Endothelial cell of umbilical vein (primary cell): Measurements from ENCODE around the gene CIDEC. TPM values are rescaled to one million over a fixed set of nuclear protein-coding genes. Genes with fewer than 3 reads are reported as not detected.

ENCODE experiments used
- BruUV-seq: library from RNA; stranded (reverse); fragments of 400-500 nt; replicated peaks from 2 replicates; lab custom pipeline; 2021; lab: Mats Ljungman, UMichigan
- CTCF ChIA-PET: fragments of 300-600, 350-600 bp; sonication (Branson Sonifier 250); formaldehyde crosslinking; loops from one replicate; lab custom pipeline; 2021; ENCODE audit warnings: antibody characterized with exemption, inconsistent platforms; lab: Charles Lee
- POLR2A ChIA-PET: fragments of 300-600, 350-600 bp; sonication (Branson Sonifier 250); formaldehyde crosslinking; loops from one replicate; lab custom pipeline; 2021; ENCODE audit warnings: antibody characterized with exemption, inconsistent platforms; lab: Charles Lee
- DNase-seq: peaks from one replicate; pipeline ENCODE4 v3.0.0-alpha.2; 2011; ENCODE audit warnings: low read depth, low spot score
- FAIRE-seq: peaks from 2 replicates; lab custom pipeline; 2011; peaks lifted over from hg19 to GRCh38; lab: Jason Lieb, UNC
- H2AFZ ChIP-seq: 2 replicates; pipeline ENCODE4 v1.6.0; 2012; ENCODE audit warnings: low read depth, low read length, control low read depth, inconsistent platforms
- H3K27ac ChIP-seq: 2 replicates; pipeline ENCODE4 v1.5.1; 2011; ENCODE audit warnings: low read depth, mild to moderate bottlenecking, control low read depth, low read length, moderate library complexity; ENCODE audit not compliant: insufficient read depth
- H3K27me3 ChIP-seq, 2 experiments: 2 replicates each; pipeline versions ENCODE4 v1.6.0 to v1.6.1; 2011; ENCODE audit warnings: low read length in 2 of 2, mixed read lengths in 1 of 2; ENCODE audit not compliant: control insufficient read depth in 2 of 2, insufficient read depth in 2 of 2
- H3K36me3 ChIP-seq, 2 experiments: 2 replicates in 1 of 2; 3 replicates in 1 of 2; pipeline ENCODE4 v1.5.1; 2011; ENCODE audit warnings: low read length in 2 of 2, mild to moderate bottlenecking in 1 of 2, moderate library complexity in 1 of 2; ENCODE audit not compliant: control insufficient read depth in 2 of 2, insufficient read depth in 2 of 2; ENCODE audit errors: extremely low read depth in 1 of 2
- H3K4me1 ChIP-seq: 3 replicates; pipeline ENCODE4 v1.5.1; 2011; ENCODE audit warnings: mild to moderate bottlenecking, low read length; ENCODE audit not compliant: control insufficient read depth, insufficient read depth; ENCODE audit errors: extremely low read depth
- H3K4me2 ChIP-seq: 2 replicates; pipeline ENCODE4 v1.6.1; 2011; ENCODE audit warnings: low read length, control low read depth, mixed read lengths; ENCODE audit not compliant: insufficient read depth
- H3K4me3 ChIP-seq, 3 experiments: fragments of 200-600 bp in 1 of 3; sonication (generic), shearing (Covaris generic) in 1 of 3; replicated peaks in 1 of 3; 2 replicates each; pipeline ENCODE4 v1.5.1; 2011 to 2016; ENCODE audit warnings: control low read depth in 3 of 3, low read length in 3 of 3, mild to moderate bottlenecking in 2 of 3, inconsistent platforms in 1 of 3, low read depth in 1 of 3, moderate library complexity in 1 of 3; ENCODE audit not compliant: insufficient read depth in 1 of 3
- H3K79me2 ChIP-seq: 2 replicates; pipeline ENCODE4 v1.6.0; 2012; ENCODE audit warnings: low read length, inconsistent platforms; ENCODE audit not compliant: control insufficient read depth, insufficient read depth
- H3K9ac ChIP-seq: replicated peaks from 2 replicates; pipeline ENCODE3; 2011; ENCODE audit warnings: low read length, control low read depth; ENCODE audit not compliant: insufficient read depth; ENCODE audit errors: extremely low read depth
- H3K9me1 ChIP-seq: replicated peaks from 3 replicates; pipeline ENCODE4 v1.6.0; 2011; ENCODE audit warnings: mild to moderate bottlenecking, low read length; ENCODE audit not compliant: control insufficient read depth, insufficient read depth; ENCODE audit errors: extremely low read depth
- H3K9me3 ChIP-seq: replicated peaks from 2 replicates; pipeline ENCODE4 v1.5.1; 2012; ENCODE audit warnings: low read length, inconsistent platforms; ENCODE audit not compliant: control insufficient read depth, insufficient read depth
- H4K20me1 ChIP-seq: replicated peaks from 2 replicates; pipeline ENCODE3; 2011; ENCODE audit warnings: mild to moderate bottlenecking, low read length; ENCODE audit not compliant: control insufficient read depth, insufficient read depth; ENCODE audit errors: extremely low read depth
- EZH2 ChIP-seq: IDR thresholded peaks from 2 replicates; pipeline ENCODE4 v1.6.1; 2012; ENCODE audit warnings: borderline replicate concordance, low read depth, mild to moderate bottlenecking, moderate library complexity, low read length, inconsistent platforms; ENCODE audit not compliant: severe bottlenecking
- FOS ChIP-seq: IDR thresholded peaks from 2 replicates; pipeline ENCODE4 v1.6.1; 2011; ENCODE audit warnings: mild to moderate bottlenecking, low read length, moderate library complexity, borderline replicate concordance; ENCODE audit not compliant: insufficient read depth
- GATA2 ChIP-seq: IDR thresholded peaks from 2 replicates; pipeline ENCODE4 v1.7.0; 2011; ENCODE audit warnings: low read depth, mild to moderate bottlenecking, moderate library complexity, mixed read lengths, low read length; ENCODE audit not compliant: insufficient read length, insufficient read depth
- JUN ChIP-seq: IDR thresholded peaks from 2 replicates; pipeline ENCODE4 v1.6.1; 2011; ENCODE audit warnings: borderline replicate concordance, low read depth; ENCODE audit not compliant: insufficient read length, insufficient read depth
- MAX ChIP-seq: IDR thresholded peaks from 2 replicates; pipeline ENCODE4 v1.6.1; 2011; ENCODE audit not compliant: insufficient read depth, insufficient read length
- MYC ChIP-seq: IDR thresholded peaks from one replicate; pipeline ENCODE4 v1.6.1; 2011; ENCODE audit warnings: mild to moderate bottlenecking, low read depth, low read length
- POLR2A ChIP-seq: IDR thresholded peaks from 2 replicates; pipeline ENCODE4 v1.6.1; 2012; ENCODE audit warnings: low read depth, mild to moderate bottlenecking, control low read depth, low read length
- POLR2AphosphoS5 ChIP-seq: IDR thresholded peaks from 2 replicates; pipeline ENCODE4 v1.6.1; 2012; ENCODE audit warnings: low read depth, mild to moderate bottlenecking, control low read depth, low read length, moderate library complexity; ENCODE audit not compliant: insufficient read depth
- dilution Hi-C: fragments of 300-500 bp; cut with MboI; formaldehyde crosslinking; loops from one replicate; pipeline ENCODE4 v1.15.0; 2019; ENCODE audit warnings: low sequenced_read_pairs; ENCODE audit not compliant: extremely low pct_ligation_motif_present
- intact Hi-C: fragments of 100-400 bp; cut with micrococcal nuclease; formaldehyde crosslinking; loops from one replicate; pipeline ENCODE4 v1.10.0; 2022
- polyA plus RNA-seq, 4 experiments: library from polyadenylated mRNA; depleted of rRNA in 3 of 4; stranded (reverse) in 3 of 4; unstranded in 1 of 4; fragments of >200 nt; gene quantifications; 2 replicates each; pipeline versions ENCODE4 v1.2.1 to v1.2.3, GENCODE V29; 2011 to 2012; ENCODE audit warnings: missing spikeins in 1 of 4
- total RNA-seq: library from RNA; stranded (reverse); gene quantifications from 2 replicates; pipeline ENCODE4 v1.2.3, GENCODE V29; 2021
- TF ChIP-seq, protein P1 (sequence below), 2 donors: IDR thresholded peaks; 1 replicate in 1 of 2; 2 replicates in 1 of 2; pipeline ENCODE4 v1.5.1; 2011; ENCODE audit warnings: low read length in 2 of 2, mild to moderate bottlenecking in 2 of 2, moderate library complexity in 2 of 2, control low read depth in 1 of 2, inconsistent platforms in 1 of 2, low read depth in 1 of 2; ENCODE audit not compliant: insufficient read depth in 1 of 2; ENCODE audit errors: extremely low read depth in 1 of 2

Gene CIDEC
- total and polyA plus RNA-seq, 2 donors (not counting 3 experiments of a cell fraction or from before 2014, with no cell fraction given), result 0.14 TPM; not detected in 1

DNA sequence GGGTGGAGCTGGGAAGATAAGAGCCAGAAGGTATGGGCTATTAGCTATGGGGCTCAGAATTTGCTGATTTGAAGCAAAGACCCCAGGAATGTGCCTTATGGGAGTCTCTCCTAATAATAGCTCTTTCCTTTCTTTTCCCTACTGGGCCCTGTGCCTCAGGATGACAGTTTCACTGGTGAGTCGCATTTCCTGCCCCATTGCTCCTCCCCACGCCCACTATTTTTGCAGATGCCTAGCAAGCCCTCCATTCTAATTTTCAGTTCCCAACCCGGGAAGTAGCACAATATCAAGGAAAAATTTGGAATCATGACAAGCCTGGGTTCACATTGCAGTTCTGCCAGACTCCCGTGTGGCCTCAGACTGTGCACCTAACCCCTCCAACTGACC, 23.2 kb upstream of the CIDEC start:
- dilution Hi-C loops, result no loop called here

More for the DNA sequence above, 23.2 kb upstream of the CIDEC start:
- peak; percentile 41 for DNase-seq
- H4K20me1 ChIP-seq, result no peaks in the 10 kb centered on the region
- no TSS peak for BruUV-seq
- H3K9me1 ChIP-seq, result no peaks in the 10 kb centered on the region
- CTCF ChIA-PET, result interaction anchor here (0.6 to 1.9 kb wide), 8 partner anchors 9 to 419 kb away, joined by 3 to 7 read pairs (median 4); no protein-coding TSS in a partner anchor
- peak overlapping the region; percentile 38 for H3K4me2 ChIP-seq
- H3K36me3 ChIP-seq, result no peaks in the 10 kb centered on the region
- peak; percentile 75 for FAIRE-seq
- no peaks in the 10 kb centered on the region for H3K79me2 ChIP-seq
- peak overlapping the region; percentile 53 for H3K27ac ChIP-seq
- no peaks in the 10 kb centered on the region for H3K9me3 ChIP-seq
- H3K9ac ChIP-seq, result peak overlapping the region; percentile 14
- TF ChIP-seq, protein P1, sequence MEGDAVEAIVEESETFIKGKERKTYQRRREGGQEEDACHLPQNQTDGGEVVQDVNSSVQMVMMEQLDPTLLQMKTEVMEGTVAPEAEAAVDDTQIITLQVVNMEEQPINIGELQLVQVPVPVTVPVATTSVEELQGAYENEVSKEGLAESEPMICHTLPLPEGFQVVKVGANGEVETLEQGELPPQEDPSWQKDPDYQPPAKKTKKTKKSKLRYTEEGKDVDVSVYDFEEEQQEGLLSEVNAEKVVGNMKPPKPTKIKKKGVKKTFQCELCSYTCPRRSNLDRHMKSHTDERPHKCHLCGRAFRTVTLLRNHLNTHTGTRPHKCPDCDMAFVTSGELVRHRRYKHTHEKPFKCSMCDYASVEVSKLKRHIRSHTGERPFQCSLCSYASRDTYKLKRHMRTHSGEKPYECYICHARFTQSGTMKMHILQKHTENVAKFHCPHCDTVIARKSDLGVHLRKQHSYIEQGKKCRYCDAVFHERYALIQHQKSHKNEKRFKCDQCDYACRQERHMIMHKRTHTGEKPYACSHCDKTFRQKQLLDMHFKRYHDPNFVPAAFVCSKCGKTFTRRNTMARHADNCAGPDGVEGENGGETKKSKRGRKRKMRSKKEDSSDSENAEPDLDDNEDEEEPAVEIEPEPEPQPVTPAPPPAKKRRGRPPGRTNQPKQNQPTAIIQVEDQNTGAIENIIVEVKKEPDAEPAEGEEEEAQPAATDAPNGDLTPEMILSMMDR (IDR thresholded peaks at IDR 0.05; ENCODE audit: extremely low read depth in 1 of 2, insufficient read depth in 1 of 2, low read depth in 1 of 2, low read length in 2 of 2), result no peak
- TF ChIP-seq POLR2AphosphoS5, result no peak
- peak; percentile 55 for TF ChIP-seq FOS
- TF ChIP-seq JUN, result peak; percentile 35
- TF ChIP-seq EZH2, result no peak
- no peak for TF ChIP-seq POLR2A
- TF ChIP-seq MYC, result no peak
- TF ChIP-seq GATA2, result no peak
- TF ChIP-seq MAX, result no peak
- no peaks in the 10 kb centered on the region for H3K27me3 ChIP-seq
- peak overlapping the region; percentile 13 for H2AFZ ChIP-seq
- H3K4me1 ChIP-seq, result peaks cover 29% of the 10 kb centered on the region
- POLR2A ChIA-PET, result no interaction called here
- intact Hi-C loops, result loop anchor here (1.0 kb wide), 1 partner anchor 13 kb away; the partner anchor contains the start of gene JAGN1
- H3K4me3 ChIP-seq, result no peak overlapping the region
